Measurements from ENCODE around the gene AGER.

Gene AGER

DNA sequence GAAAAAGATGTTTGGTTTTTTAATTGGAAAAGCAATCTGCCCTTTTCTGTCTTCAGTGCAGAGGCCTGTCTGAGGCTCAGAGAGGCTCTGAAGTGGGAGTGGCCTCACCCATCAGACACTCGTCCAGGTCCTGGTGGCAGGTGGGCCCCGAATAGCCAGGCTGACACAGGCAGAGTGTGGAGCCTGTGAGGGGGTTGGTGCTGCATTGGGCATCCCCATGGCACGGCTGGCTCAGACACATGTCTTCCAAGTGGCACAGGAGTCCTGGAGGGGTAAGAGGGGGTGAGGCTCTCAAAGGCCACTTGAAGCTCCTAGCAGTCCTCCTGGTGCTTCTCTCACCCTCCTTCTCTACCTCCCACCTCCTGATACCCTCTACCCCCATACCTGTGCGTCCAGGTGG lies 36.0 kb upstream of the AGER start:
- no peak overlapping the region for H3K27ac ChIP-seq
- DNase-seq: no peak
- H3K27me3 ChIP-seq (replicated peaks): no peaks in the 10 kb centered on the region
- no peak overlapping the region for H3K4me3 ChIP-seq (ENCODE audit: low read depth, low read length)
- in situ Hi-C loops (cut with HindIII; ENCODE audit: low pct_ligation_motif_present, low sequenced_read_pairs): no loop called here
- TF ChIP-seq, protein P1, sequence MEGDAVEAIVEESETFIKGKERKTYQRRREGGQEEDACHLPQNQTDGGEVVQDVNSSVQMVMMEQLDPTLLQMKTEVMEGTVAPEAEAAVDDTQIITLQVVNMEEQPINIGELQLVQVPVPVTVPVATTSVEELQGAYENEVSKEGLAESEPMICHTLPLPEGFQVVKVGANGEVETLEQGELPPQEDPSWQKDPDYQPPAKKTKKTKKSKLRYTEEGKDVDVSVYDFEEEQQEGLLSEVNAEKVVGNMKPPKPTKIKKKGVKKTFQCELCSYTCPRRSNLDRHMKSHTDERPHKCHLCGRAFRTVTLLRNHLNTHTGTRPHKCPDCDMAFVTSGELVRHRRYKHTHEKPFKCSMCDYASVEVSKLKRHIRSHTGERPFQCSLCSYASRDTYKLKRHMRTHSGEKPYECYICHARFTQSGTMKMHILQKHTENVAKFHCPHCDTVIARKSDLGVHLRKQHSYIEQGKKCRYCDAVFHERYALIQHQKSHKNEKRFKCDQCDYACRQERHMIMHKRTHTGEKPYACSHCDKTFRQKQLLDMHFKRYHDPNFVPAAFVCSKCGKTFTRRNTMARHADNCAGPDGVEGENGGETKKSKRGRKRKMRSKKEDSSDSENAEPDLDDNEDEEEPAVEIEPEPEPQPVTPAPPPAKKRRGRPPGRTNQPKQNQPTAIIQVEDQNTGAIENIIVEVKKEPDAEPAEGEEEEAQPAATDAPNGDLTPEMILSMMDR (IDR thresholded peaks at IDR 0.05; ENCODE audit: low read depth, low read length, missing control alignments): no peak
- H3K36me3 ChIP-seq (replicated peaks): no peaks in the 10 kb centered on the region

DNA sequence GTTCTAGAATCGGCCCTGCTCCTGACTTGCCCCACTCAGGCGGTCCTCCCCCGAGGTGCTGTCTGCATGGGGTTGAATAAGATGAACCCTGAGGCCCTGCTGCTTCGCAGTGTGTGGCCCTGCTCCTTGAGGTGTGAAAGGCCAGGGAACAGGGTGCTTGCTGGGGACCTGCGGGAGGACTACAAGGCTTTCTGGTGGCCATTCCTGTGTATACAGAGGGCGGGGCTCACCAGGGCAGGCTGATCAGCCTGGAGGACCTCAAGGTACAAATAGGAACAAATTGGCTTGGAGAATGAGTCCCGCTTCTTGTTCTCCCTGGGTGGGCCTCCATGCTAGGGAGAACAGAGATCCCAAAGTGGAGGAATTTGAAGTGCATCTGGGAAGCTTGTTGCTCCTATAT lies 34.1 kb upstream of the AGER start:
- in situ Hi-C loops (cut with HindIII; ENCODE audit: low pct_ligation_motif_present, low sequenced_read_pairs): no loop called here

GRCh38 chr6:32216998-32217397 lies 32.9 kb upstream of the AGER start:
- no peak overlapping the region for H3K4me3 ChIP-seq (ENCODE audit: low read depth, low read length)
- H3K27me3 ChIP-seq (replicated peaks): no peaks in the 10 kb centered on the region
- H3K27ac ChIP-seq: no peak overlapping the region
- in situ Hi-C loops (cut with HindIII; ENCODE audit: low pct_ligation_motif_present, low sequenced_read_pairs): no loop called here
- H3K36me3 ChIP-seq (replicated peaks): no peaks in the 10 kb centered on the region
- no peak for DNase-seq
- TF ChIP-seq, protein P1 (IDR thresholded peaks at IDR 0.05; ENCODE audit: low read depth, low read length, missing control alignments): no peak

More for the DNA sequence above, 34.1 kb upstream of the AGER start:
- DNase-seq: no peak
- H3K36me3 ChIP-seq (replicated peaks): no peaks in the 10 kb centered on the region
- TF ChIP-seq, protein P1 (IDR thresholded peaks at IDR 0.05; ENCODE audit: low read depth, low read length, missing control alignments): no peak
- H3K4me3 ChIP-seq (ENCODE audit: low read depth, low read length): no peak overlapping the region
- H3K27ac ChIP-seq: no peak overlapping the region
- no peaks in the 10 kb centered on the region for H3K27me3 ChIP-seq (replicated peaks)

GRCh38 chr6:32216285-32216684 lies 32.2 kb upstream of the AGER start:
- in situ Hi-C loops (cut with HindIII; ENCODE audit: low pct_ligation_motif_present, low sequenced_read_pairs): no loop called here
- H3K27me3 ChIP-seq (replicated peaks): no peaks in the 10 kb centered on the region
- H3K27ac ChIP-seq: no peak overlapping the region
- H3K4me3 ChIP-seq (ENCODE audit: low read depth, low read length): no peak overlapping the region
- TF ChIP-seq, protein P1 (IDR thresholded peaks at IDR 0.05; ENCODE audit: low read depth, low read length, missing control alignments): no peak
- DNase-seq: no peak
- H3K36me3 ChIP-seq (replicated peaks): no peaks in the 10 kb centered on the region

DNA sequence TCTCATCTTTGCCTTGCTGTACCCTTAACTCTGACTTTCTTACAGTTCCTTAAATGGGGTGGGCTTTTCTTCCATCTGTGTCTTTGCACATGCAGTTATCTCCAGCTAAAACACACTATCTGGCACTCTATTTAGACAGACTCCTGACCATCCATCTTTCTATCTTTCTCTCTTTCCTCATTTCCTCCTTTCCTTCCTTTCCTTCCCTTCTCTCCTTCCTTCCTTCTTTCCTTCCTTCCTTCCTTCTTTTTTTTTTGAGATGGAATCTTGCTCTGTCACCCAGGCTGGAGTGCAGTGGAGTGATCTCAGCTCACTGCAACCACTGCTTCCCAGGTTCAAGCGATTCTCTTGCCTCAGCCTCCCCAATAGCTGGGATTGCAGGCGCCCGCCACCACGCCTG lies 31.6 kb upstream of the AGER start:
- DNase-seq: no peak
- in situ Hi-C loops (cut with HindIII; ENCODE audit: low pct_ligation_motif_present, low sequenced_read_pairs): no loop called here
- no peaks in the 10 kb centered on the region for H3K27me3 ChIP-seq (replicated peaks)
- no peak overlapping the region for H3K27ac ChIP-seq
- no peak overlapping the region for H3K4me3 ChIP-seq (ENCODE audit: low read depth, low read length)
- no peaks in the 10 kb centered on the region for H3K36me3 ChIP-seq (replicated peaks)
- TF ChIP-seq, protein P1 (IDR thresholded peaks at IDR 0.05; ENCODE audit: low read depth, low read length, missing control alignments): no peak

GRCh38 chr6:32214126-32214525 lies 30.1 kb upstream of the AGER start:
- DNase-seq: no peak
- Histone ChIP-seq H3K4me3 (ENCODE audit: low read depth, low read length) (no peak overlapping the region), H3K27me3 (replicated peaks) (no peaks in the 10 kb centered on the region), H3K27ac (no peak overlapping the region), H3K36me3 (replicated peaks) (no peaks in the 10 kb centered on the region)
- TF ChIP-seq, protein P1 (IDR thresholded peaks at IDR 0.05; ENCODE audit: low read depth, low read length, missing control alignments): no peak
- in situ Hi-C loops (cut with HindIII; ENCODE audit: low pct_ligation_motif_present, low sequenced_read_pairs): no loop called here

Measured in brain microvascular endothelial cell (primary cell).